Activated gamma-delta T cell (primary cell): ENCODE measurements around the gene RAD51C.
"Not testable (repeated sequence)": the region's sequence is repeated elsewhere in the genome, so short reads cannot be mapped to it uniquely, and the experiment has no call there.

Experiments
- DNase-seq: peaks from one replicate; lab custom pipeline; 2025; lab: John Stamatoyannopoulos, UW

RAD51C gene

DNA sequence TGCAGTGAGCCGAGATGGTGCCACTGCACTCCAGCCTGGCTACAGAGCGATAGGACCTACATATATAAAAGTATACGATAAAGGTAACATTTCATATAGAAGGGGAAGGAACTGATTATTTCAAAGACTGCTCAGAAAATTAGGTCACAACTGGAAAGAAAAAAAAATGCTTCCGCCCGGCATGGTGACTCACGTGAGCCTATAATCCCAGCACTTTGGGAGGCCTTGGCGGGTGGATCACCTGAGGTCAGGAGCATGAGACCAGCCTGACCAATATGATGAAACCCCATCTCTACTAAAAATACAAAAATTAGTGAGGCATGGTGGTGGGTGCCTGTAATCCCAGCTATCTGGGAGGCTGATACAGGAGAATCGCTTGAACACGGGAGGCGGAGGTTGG is 8.4 kb upstream of the RAD51C start:
- no peak for DNase-seq

DNA sequence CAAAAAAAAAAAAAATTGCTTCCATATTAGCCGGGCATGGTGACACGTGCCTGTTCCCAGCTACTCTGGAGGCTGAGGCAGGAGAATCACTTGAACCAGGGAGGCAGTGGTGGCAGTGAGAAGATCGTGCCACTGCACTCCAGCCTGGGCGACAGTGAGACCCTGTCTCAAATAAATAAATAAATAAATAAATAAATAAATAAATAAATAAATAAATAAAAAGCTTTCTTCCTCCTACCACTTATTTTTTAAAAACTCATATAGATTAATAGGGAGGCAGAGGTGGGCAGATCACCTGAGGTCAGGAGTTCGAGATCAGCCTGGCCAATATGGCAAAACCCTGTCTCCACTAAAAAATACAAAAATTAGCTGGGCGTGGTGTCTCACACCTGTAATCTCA is 7.9 kb upstream of the RAD51C start:
- not testable (repeated sequence) for DNase-seq

DNA sequence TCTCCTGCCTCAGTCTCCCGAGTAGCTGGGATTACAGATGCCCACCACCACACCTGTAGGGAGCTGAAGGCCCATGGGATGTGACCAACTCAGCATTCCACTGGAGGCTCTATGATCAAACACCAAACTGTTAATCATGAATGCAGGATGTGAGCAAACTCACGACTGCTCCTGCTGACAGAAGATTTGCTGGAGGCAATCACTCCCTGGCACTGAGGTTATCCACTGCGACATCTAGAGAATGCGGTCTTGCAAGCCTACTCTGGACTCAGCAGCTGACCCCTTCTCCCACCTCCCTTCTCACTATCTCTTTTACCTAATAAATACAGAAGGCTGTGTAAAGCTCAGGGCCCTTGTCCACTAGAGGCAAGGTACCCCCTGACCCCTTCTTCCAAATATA is 5.4 kb upstream of the RAD51C start:
- no peak for DNase-seq

DNA sequence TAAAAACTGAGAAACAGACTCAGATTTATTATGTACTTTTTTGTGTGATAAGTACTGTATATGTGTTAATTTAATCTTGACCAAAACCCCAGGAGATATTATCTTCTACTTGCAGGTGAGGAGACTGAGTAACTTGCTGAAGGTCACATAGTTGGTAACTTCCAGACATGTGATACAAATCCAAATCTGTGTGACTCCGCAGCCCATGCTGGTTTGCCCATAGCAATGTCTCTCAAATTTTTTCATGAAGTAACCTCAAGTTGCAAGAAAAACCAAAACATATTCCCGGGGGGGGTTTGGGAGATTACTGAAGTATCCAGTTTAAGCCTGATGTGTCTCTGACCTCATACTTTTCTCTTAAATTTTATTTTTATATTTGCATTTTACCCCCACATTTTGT is 3.9 kb upstream of the RAD51C start:
- DNase-seq, result no peak

DNA sequence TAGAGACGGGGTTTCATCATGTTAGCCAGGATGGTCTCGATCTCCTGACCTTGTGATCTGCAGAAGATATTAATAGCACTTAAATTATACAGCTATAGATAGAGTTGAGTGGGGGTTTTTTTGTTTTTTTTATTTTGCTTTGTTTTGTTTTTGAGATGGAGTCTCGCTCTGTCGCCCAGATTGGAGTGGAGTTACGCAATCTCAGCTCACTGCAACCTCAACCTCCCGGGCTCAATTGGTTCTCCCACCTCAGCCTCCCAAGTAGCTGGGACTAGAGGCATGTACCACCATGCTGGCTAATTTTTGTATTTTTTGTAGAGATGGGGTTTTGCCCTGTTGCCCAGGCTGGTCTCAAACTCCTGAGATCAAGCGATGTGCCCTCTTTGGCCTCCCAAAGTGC is 2.4 kb upstream of the RAD51C start:
- not testable (repeated sequence) for DNase-seq

DNA sequence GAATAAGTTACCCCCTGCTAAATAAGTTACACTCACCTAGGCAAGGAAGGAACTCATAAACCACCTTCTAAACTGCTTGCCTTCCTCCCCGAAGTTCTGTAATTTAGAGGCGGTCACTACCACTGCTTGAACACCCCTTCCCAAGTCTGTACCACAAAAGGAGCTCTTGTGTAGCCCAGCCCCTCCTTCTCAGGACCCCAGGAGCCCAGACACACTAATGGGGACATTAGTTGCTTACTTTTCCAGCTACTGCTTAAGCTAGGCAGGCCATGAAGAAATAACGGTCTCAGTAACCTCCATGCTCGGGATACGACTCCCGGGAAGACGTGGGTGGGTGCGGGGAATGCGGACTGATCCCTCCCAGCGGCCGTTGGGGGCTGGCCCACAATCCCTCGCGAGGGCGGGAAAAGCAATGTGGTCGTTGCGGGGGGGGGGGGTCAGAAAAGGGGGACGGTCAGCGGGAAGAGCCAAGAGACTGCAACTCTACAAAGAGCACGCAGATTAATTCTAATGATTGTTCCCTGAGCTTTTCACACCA is 632 bp upstream of the RAD51C start, which contains the start of gene TEX14:
Gene TEX14 (minus strand): TSS at position 345 of the 538 bp plus-strand sequence. CDS start 40,044 bp downstream, outside the sequence.
- no peak for DNase-seq

DNA sequence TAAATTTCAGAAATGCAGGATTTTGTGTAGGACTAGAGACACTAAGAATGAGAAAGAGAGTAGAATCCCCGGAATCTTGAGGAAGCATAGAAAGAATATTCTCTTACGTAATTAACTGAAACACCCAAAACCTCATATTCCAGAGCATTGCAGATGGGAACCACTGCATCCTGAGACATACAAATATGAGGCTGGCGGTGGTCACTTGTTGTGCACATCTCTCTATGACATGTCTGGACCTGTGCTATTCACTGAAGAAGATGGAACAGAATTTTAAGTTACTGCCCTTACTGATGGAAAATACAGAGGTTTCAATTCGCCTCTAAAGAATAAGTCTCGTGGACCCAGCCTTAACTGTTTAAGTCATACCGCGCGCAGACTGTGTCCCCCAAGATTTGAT is 806 bp downstream of the RAD51C start:
- no peak for DNase-seq

DNA sequence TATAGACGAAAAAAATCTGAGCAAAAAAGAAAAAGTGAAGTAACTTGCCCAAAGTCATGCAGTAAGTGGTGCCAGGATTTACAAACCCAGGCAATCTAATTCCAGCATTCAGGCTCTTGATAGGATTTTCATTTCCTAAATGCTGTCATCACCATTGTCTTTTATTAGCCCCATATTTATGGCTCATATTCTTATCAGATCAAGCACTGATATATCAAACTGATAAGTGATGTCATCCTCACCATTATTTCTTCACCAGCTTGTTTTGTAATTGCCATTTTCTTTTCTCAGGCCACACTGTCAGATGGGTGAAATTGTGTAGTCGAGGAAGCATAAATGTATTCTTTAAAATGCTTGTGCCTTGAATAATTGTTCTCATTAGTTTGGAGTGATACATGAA is 1.3 kb downstream of the RAD51C start:
- DNase-seq, result no peak

DNA sequence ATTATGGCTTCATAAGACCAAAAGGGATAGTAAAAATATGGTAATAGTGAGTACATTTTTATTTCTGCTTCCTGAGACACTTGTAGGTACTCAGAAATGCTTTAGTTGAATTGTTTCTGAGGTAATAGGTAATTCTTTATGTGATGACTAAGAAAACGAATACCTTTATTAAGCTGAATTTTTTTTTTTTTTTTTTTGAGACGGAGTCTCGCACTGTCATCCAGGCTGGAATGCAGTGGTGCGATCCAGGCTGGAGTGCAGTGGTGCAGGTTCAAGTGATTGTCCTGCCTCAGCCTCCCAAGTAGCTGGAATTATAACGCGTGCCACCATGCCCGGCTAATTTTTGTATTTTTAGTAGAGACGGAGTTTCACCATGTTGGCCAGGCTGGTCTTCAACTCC is 1.9 kb downstream of the RAD51C start:
- no peak for DNase-seq

DNA sequence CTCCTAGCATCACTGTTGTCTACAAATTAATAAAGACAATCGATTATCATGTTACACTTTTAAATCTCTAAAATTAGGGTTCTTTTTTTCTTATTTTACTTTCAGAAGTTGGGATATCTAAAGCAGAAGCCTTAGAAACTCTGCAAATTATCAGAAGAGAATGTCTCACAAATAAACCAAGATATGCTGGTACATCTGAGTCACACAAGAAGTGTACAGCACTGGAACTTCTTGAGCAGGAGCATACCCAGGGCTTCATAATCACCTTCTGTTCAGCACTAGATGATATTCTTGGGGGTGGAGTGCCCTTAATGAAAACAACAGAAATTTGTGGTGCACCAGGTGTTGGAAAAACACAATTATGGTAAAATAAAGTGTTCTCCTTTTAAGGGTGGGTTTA is 2.4 kb downstream of the RAD51C start:
- no peak for DNase-seq

DNA sequence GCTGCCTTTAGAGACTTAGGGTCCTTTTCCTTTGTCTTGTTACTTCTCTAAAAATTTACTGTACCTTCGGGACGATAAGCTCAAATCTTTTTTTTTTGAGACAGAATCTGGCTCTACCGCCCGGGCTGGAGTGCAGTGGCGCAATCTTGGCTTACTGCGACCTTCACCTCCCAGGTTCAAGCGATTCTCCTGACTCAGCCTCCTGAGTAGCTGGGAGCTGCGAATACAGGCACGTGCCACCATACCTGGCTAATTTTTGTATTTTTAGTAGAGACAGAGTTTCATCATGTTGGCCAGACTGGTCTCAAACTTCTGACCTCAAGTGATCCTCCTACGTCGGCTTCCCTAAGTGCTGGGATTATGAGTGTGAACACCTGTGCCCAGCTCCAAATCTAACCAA is 7.4 kb downstream of the RAD51C start:
- DNase-seq, result no peak

DNA sequence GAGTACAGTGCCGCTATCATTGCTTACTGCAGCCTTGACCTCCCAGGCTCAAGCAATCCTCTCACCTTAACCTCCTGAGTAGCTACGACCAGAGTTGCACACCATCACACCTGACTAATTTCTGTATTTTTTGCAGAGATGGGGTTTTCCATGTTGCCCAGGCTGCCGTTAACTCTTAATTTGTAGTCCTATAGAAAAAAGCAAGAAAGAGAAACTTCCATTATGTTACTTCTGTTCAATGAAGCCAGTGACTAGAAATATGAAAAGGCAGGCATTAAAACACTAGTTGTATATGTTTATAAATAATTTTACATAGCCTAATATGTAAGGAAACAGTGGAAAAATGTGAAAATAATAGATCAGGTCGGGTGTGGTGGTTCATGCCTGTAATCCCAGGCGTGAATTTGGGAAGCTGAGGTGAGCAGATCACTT is 9.7 kb downstream of the RAD51C start:
- no peak for DNase-seq

DNA sequence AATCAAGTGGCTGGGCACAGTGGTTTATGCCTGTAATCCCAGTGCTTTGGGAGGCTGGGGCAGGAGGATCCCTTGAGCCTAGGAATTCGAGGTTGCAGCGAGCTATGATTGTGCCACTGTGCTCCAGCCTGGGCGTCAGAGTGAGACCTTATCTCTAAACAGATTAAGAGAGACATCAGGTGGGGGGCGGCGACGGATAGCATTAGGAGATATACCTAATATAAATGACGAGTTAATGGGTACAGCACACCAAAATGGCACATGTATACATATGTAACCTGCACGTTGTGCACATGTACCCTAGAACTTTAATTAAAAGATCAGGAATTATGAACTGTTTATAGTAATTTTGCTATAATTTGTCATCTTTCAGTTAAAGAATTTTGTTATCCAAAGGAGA is 10.3 kb downstream of the RAD51C start:
- no peak for DNase-seq

DNA sequence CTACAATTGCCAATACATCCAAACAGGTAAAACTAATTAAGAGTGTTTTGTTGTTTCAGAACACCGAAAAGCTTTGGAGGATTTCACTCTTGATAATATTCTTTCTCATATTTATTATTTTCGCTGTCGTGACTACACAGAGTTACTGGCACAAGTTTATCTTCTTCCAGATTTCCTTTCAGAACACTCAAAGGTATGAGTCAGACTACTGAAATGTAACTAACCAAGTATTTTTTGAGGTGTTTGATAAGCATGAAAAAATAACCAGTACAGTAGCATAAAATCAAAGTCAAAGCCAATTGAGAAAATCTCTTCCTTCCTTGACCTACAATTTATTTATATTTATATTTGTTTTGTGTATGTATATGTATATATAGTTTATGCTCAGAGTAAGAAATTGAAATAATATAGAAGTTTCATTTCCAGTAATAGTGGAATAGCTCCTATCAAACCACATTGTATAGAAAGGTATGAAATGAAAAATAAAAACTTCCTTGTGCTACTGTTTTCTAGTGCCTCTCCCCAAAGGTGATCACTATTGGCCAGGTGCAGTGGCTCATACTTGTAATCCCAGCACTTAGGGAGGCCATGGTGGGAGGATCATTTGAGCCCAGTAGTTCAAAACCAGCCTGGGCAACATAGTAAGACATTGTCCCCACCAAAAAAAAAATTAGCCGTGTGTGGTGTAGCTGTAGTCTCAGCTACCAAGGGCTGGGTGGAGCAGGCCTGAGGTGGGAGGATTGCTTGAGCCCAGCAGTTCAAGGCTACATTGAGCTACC is 10.9 kb downstream of the RAD51C start:
- DNase-seq, result no peak

DNA sequence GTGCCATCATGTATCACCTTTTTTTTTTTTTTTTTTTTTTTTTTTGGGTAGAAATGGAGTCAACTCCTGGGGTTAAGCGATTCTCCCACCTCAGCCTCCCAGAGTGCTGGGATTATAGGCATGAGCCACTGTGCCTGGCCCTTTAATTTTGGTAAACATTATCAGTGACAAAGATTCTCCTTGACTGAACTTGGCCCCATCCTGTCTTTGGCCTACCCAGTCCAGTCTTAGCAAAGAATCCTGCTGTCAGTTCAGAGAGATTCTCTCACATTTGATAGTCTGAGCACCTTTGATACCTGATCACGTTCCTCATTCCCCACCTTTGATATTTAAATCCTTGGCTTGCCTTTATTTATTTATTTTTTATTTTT is 11.5 kb downstream of the RAD51C start:
- DNase-seq, result no peak

DNA sequence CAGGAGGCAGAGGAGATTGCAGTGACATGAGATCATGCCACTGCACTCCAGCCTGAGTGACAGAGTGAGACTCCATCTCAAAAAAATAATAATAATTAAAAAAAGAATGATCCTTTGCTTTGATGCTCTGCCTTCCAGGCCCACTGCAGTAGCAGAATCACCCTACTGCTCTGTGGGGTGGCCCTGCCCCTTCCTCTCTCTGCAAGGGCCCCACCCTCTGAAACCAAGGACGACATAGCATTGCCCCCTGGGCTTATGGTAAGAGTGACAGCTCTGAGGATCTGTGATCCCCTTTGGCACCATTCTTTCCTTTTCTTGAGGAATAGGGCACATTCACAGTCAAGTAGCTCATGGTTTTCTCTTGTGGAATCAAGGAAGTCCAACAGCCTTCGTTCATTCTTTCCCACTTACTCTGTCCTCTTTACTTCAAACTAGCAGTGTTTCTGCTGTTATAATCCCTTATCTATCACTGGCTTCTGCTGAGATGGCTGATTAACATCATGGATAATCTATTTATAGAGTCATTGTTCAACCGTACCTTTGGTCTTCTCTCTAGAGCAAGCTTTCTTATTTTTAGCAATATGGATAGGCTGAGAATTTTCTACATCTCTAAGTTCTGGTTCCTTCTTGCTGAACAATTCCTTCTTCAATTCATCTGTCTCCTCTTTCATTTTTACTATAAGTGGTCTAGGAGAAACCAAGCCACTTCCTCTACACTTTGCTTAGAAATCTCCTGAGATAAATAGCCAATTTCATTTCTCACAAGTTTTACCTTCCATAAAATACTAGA is 14.1 kb downstream of the RAD51C start:
- DNase-seq, result no peak

DNA sequence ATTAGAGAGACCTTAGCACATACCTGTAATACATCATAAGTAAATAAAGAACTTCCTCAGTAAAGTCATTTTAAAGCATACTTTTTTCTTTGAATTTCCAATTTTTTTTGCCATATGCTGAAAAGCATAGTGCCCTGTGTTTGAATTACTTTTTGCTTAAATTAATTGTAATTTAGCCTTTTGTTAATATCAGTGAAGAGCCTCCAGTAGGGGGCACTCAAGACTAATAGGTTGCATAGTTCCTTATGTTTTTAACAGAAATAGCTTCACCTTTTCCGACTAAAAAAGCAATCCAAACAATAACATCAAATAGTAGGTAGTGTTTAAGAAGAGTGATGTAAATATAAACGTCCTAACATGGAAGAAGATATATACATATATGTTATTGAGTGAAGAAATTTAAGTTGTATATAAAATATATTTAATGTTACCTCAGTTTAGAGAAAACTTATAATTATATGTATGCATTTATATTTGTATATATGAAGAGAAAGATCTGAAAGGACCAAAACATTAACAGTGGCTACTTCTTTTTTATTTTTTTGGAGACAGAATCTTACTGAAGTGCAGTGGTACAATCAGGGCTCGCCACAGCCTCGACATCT is 18.6 kb downstream of the RAD51C start:
- DNase-seq, result no peak

DNA sequence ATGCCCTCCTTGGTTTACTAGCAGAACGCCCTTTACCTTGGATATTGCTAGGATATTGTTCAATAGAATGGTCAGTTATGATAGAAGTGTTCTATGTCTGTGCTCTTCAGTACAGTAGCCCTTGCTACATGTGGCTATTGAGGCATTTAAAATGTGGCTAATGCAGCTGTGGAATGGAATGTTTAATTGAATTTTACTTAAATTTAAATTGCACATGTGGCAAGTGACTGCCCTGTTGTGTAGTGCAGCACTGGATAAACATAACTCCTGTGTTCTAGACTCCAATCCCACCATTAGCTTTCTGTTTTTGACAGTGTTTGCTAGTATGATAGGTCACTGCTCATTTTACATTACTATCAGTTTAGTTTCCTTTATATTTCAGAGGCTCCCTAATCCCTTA is 29.9 kb downstream of the RAD51C start:
- DNase-seq, result no peak

DNA sequence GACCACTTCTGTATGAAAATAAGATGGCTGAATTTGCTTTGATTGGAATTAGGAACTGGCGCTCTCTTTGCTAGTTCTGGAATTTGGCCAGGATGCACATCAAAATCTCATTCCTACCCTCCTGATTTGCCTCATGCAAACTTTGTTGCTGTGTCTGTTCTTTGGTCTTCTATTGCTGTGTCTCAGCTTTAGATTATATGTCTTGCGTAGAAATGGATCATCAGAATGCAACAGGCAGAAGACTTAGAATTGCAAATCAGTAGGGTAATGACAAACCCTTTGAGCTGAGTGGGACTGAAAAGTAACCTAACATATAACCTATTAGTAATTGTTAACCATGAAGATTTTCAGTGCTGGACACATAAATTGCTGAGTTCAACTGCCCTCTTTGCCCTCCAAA is 30.3 kb downstream of the RAD51C start:
- no peak for DNase-seq

DNA sequence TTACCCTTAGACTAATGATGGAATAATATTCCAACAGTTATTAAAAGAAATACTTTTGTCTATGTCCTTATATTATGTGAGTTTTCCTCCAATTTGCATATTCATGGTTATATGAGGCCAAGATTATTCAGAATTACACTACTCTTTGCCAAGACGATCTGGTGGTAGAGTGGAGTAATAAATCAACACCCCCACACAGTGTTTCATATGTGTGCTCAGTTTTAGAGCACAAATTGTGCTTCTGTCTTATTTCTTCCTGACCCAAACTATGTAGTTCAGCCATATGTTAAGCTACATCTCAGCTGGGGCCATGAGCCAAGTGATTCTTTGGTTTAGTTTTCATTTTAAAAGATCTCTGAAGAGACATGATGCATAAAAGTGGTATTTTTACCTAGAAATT is 36.4 kb downstream of the RAD51C start:
- DNase-seq, result no peak

DNA sequence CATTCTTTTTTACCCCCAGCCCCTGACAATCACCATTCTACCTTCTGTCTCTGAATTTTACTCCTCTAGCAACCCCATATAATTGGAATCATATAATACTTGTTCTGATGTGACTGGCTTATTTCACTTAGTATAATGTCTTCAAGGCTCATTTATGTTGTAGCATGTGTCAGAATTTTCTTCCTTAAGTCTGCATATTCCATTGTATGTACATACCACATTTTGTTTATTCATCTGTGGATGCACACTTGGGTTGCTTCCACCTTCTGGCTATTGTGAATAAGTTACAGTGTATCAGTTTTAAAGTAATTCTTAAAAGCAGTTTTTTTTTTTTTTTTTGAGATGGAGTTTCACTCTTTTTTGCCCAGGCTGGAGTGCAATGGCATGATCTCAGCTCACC is 38.5 kb downstream of the RAD51C start:
- DNase-seq, result no peak

DNA sequence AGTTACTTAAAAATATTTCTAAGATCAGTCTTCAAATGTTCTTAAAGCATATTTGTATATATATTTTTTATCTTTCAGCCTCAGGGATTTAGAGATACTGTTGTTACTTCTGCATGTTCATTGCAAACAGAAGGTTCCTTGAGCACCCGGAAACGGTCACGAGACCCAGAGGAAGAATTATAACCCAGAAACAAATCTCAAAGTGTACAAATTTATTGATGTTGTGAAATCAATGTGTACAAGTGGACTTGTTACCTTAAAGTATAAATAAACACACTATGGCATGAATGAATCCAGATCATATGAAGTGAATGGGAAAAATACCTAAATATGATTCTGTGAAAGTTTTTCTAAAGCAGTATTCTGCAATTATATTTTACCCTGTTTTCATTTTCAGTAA is 41.6 kb downstream of the RAD51C start:
- DNase-seq, result no peak

DNA sequence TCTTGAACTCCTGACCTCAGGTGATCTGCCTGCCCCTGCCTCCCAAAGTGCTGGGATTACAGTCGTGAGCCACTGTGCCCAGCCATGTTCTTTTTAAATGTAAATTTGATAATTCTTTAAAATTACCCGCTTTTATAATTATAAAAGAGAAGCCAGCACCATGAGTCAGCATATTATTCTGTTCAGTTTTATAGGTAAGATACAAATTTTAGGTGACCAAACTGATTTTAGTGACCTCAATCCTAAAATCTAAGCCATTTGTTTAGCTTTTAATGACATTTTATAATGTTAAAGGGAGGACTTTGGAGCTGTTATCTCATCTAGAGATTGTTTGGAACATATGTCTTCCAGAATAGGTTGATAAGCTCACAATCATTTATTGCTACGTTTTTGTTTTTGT is 42.4 kb downstream of the RAD51C start:
- no peak for DNase-seq
